ENCODE results near the gene GSX2.

- no peak for TF ChIP-seq BHLHE40 (IDR thresholded peaks at IDR 0.05; ENCODE audit: borderline replicate concordance)
- TF ChIP-seq SP1 (IDR thresholded peaks at IDR 0.05): no peak
- no peak for TF ChIP-seq FOXA1 (IDR thresholded peaks at IDR 0.05)
- no peak for TF ChIP-seq FOXM1 (IDR thresholded peaks at IDR 0.05; ENCODE audit: borderline replicate concordance)
- TF ChIP-seq SUZ12 (IDR thresholded peaks at IDR 0.05): no peak
- TF ChIP-seq PKNOX1 (IDR thresholded peaks at IDR 0.05): no peak
Observed at GRCh38 chr4:54065282-54066087, 34.5 kb upstream of the GSX2 start.

Data from HEK293T (cell line).